Gastroesophageal sphincter (tissue), 4 donors: ENCODE data around the gene CDH4. TPM values are rescaled to one million over a fixed set of nuclear protein-coding genes. Genes with fewer than 3 reads are reported as not detected.

Source experiments
- ATAC-seq: fragments of 150-250 bp; one replicate; pipeline ENCODE4 v1.9.1; 2016; ENCODE audit warnings: mild to moderate bottlenecking, moderate library complexity
- H3K27ac ChIP-seq, 4 donors: fragments of 200-600 bp; sonication (generic) in 3 of 4; 1 replicate in 3 of 4; 2 replicates in 1 of 4; pipeline ENCODE4 v1.5.1; 2016 to 2019
- H3K27me3 ChIP-seq: fragments of 200-600 bp; sonication (generic); one replicate; pipeline ENCODE4 v1.5.1; 2019
- H3K36me3 ChIP-seq, 2 donors: fragments of 200-600 bp; sonication (generic); one replicate each; pipeline ENCODE4 v1.5.1; 2019; ENCODE audit warnings: control low read depth in 1 of 2
- H3K4me1 ChIP-seq, 3 donors: fragments of 200-600 bp; sonication (generic); 1 replicate in 2 of 3; 2 replicates in 1 of 3; pipeline ENCODE4 v1.5.1; 2016 to 2019; ENCODE audit warnings: control low read depth in 2 of 3
- H3K4me3 ChIP-seq, 2 donors: fragments of 200-600 bp; sonication (generic); one replicate each; pipeline ENCODE4 v1.5.1; 2019; ENCODE audit warnings: mild to moderate bottlenecking in 1 of 2, moderate library complexity in 1 of 2
- H3K9me3 ChIP-seq, 3 donors: fragments of 200-600 bp; sonication (generic); one replicate each; pipeline ENCODE4 v1.5.1; 2017 to 2019; ENCODE audit warnings: control low read depth in 2 of 3
- CTCF ChIP-seq, 4 experiments: fragments of 200-600 bp in 2 of 4; fragments of 450-650 bp in 2 of 4; sonication (generic) in 1 of 4; IDR thresholded peaks; one replicate each; pipeline ENCODE4 v1.5.1; 2017 to 2019; ENCODE audit warnings: antibody characterized with exemption in 4 of 4, mild to moderate bottlenecking in 2 of 4, moderate library complexity in 2 of 4
- EP300 ChIP-seq: sonication (generic); formaldehyde crosslinking; IDR thresholded peaks from one replicate; pipeline ENCODE4 v1.6.1; 2017; ENCODE audit warnings: antibody characterized with exemption, mild to moderate bottlenecking
- POLR2A ChIP-seq, 2 donors: fragments of 450-650 bp; IDR thresholded peaks; one replicate each; pipeline ENCODE4 v1.6.1; 2017; ENCODE audit warnings: antibody characterized with exemption in 2 of 2, mild to moderate bottlenecking in 2 of 2, moderate library complexity in 1 of 2
- POLR2AphosphoS5 ChIP-seq: sonication (generic); formaldehyde crosslinking; IDR thresholded peaks from one replicate; pipeline ENCODE4 v1.6.1; 2017; ENCODE audit warnings: antibody characterized with exemption
- WGBS, 2 donors: methylation state at CpG; one replicate each; pipeline ENCODE4 v1.1.5; 2018; ENCODE audit warnings: low coverage in 1 of 2; 5-methylcytosine and 5-hydroxymethylcytosine counted together
- total RNA-seq, 4 donors: library from RNA; depleted of rRNA; stranded (reverse); fragments of >200 nt; gene quantifications; one replicate each; pipeline ENCODE4 v1.1.0, GENCODE V29; 2016

Gene CDH4
- total RNA-seq, 4 donors from 2014 or later, result under 0.01 to 1.5 (median 0.42) TPM; not detected in 1

DNA sequence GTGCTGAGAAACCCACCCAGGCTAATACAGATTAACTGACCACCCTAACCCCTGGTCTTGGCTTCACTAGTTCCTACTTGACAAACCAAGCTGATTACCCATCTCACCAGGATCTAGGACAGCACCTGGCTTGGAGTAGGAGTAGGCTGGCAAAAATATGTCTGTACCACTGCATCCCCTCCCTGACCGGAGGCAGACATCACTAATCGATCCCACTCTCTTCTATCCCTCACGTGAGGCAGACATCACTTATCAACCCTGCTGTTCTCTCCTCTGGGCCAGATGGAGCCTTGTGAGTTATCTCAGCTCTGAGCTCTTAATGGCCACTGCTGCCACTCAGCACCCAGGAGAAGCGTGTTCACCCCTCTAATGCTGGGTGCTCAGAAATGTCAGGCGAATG, 324.3 kb downstream of the CDH4 start:
- Histone ChIP-seq H3K4me1 (no peaks in the 10 kb centered on the region), H3K36me3 (no peaks in the 10 kb centered on the region), H3K9me3 (no peaks in the 10 kb centered on the region), H3K27ac (no peak overlapping the region), H3K27me3 (peaks cover 41% of the 10 kb centered on the region), H3K4me3 (no peak overlapping the region)
- no peak for TF ChIP-seq POLR2AphosphoS5
- 73 to 88% methylated on average over 4 to 5 of the region's 5 CpGs for WGBS, 2 donors
- no peak for ATAC-seq

- no peaks in the 10 kb centered on the region for H3K36me3 ChIP-seq
- no peak for ATAC-seq
- H3K27ac ChIP-seq, result no peak overlapping the region
- H3K4me1 ChIP-seq, result no peaks in the 10 kb centered on the region
- TF ChIP-seq POLR2A (IDR thresholded peaks at IDR 0.05) (no peak), EP300 (no peak), CTCF (IDR thresholded peaks at IDR 0.05) (no peak), POLR2AphosphoS5 (no peak)
- 89% methylated on average over 1 of the region's 1 CpG for WGBS, 2 donors
- H3K27me3 ChIP-seq, result peaks cover 41% of the 10 kb centered on the region
- no peak overlapping the region for H3K4me3 ChIP-seq
- no peaks in the 10 kb centered on the region for H3K9me3 ChIP-seq
Observed at GRCh38 chr20:61577065-61577464, 325.0 kb downstream of the CDH4 start.

GRCh38 chr20:61579908-61580307, 327.8 kb downstream of the CDH4 start:
- no peak for ATAC-seq
- no peak for TF ChIP-seq CTCF (IDR thresholded peaks at IDR 0.05)
- TF ChIP-seq POLR2AphosphoS5, result no peak
- no peak for TF ChIP-seq POLR2A (IDR thresholded peaks at IDR 0.05)
- TF ChIP-seq EP300, result no peak
- Histone ChIP-seq H3K4me3 (no peak overlapping the region), H3K27ac (no peak overlapping the region), H3K27me3 (peaks cover 58% of the 10 kb centered on the region), H3K4me1 (no peaks in the 10 kb centered on the region), H3K36me3 (no peaks in the 10 kb centered on the region), H3K9me3 (no peaks in the 10 kb centered on the region)
- WGBS, 2 donors, result 57 to 70% methylated on average over 5 to 7 of the region's 7 CpGs

DNA sequence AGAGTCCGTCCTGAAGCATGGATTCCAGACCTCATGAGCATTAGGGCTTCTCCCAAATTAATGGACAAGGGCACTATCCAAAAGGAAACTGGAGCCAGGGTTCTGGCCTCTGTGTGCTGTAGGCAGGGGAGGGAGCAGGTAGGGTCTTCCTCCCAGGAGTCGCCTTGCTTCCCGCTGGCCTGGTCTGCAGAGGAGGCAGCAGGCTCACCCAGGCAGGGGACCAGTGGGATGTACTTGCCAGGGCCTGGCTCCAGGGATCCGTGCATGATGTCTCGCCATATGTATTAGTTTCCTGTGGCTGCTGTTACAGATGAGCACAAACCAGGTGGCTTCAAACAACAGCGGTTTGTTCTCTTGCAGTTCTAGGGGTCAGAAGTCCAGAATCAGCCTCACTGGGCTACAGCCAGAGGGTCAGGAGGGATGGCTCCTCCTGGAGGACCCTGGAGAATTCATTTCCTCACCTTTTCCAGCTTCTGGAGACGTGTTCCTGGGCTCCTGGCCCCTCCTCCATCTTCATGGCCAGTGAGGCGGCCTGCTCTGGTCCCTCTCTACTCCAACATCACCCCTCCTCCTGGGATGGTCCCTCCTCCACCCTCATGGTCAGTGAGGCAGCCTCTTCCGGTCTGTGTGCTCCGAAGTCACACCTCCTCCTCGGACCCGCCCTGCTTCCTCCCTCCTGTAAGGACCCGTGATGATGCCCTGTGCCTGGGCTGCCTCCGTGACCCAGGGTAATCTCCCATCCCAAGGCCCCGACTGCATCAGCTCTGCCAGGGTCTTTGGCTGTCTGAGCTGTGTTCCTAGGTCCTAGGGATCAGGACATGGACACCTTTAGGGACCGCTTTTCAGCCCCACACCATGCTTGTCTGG, 329.1 kb downstream of the CDH4 start:
- WGBS, 2 donors, result 72% methylated on average over 7 of the region's 16 CpGs; no CpG with 5 or more reads in 1 of the 2 donors
- Histone ChIP-seq H3K4me1 (no peaks in the 10 kb centered on the region), H3K27me3 (peaks cover 63% of the 10 kb centered on the region), H3K36me3 (no peaks in the 10 kb centered on the region), H3K9me3 (no peaks in the 10 kb centered on the region), H3K27ac (no peak overlapping the region), H3K4me3 (no peak overlapping the region)
- TF ChIP-seq POLR2A (IDR thresholded peaks at IDR 0.05) (no peak), CTCF (IDR thresholded peaks at IDR 0.05) (no peak), EP300 (no peak), POLR2AphosphoS5 (no peak)
- ATAC-seq, result no peak

- Histone ChIP-seq H3K9me3 (no peaks in the 10 kb centered on the region), H3K27ac (no peak overlapping the region), H3K36me3 (no peaks in the 10 kb centered on the region), H3K27me3 (peaks cover 69% of the 10 kb centered on the region), H3K4me1 (no peaks in the 10 kb centered on the region), H3K4me3 (no peak overlapping the region)
- ATAC-seq, result no peak
- no CpG with 5 or more reads among the region's 14 CpGs for WGBS, 2 donors
- TF ChIP-seq EP300 (no peak), CTCF (IDR thresholded peaks at IDR 0.05) (no peak), POLR2A (IDR thresholded peaks at IDR 0.05) (no peak), POLR2AphosphoS5 (no peak)
Observed at GRCh38 chr20:61581825-61582188, 329.7 kb downstream of the CDH4 start.
